HG02981 (cell line): ENCODE data around the gene RPS6KB1.
"Not testable (repeated sequence)": the region's sequence is repeated elsewhere in the genome, so short reads cannot be mapped to it uniquely, and the experiment has no call there.

Experiments
- ATAC-seq: cut with Tn5 transposase; IDR thresholded peaks from one replicate; pipeline ENCODE4 v1.9.1; 2021; ENCODE audit warnings: mild to moderate bottlenecking, moderate library complexity; ENCODE audit not compliant: unreplicated experiment

Gene RPS6KB1

GRCh38 chr17:59870482-59870881, 22.4 kb upstream of the RPS6KB1 start:
- no peak for ATAC-seq

- ATAC-seq = no peak
Measured at GRCh38 chr17:59872351-59872750, 20.6 kb upstream of the RPS6KB1 start.

GRCh38 chr17:59873414-59873813, 19.5 kb upstream of the RPS6KB1 start:
- not testable (repeated sequence) for ATAC-seq

GRCh38 chr17:59874376-59874775, 18.5 kb upstream of the RPS6KB1 start:
- ATAC-seq = no peak

- no peak for ATAC-seq
Measured at GRCh38 chr17:59876107-59876506, 16.8 kb upstream of the RPS6KB1 start.

- ATAC-seq = no peak
Measured at GRCh38 chr17:59877965-59878364, 15.0 kb upstream of the RPS6KB1 start.

- no peak for ATAC-seq
Measured at GRCh38 chr17:59878624-59879023, 14.3 kb upstream of the RPS6KB1 start.

GRCh38 chr17:59884861-59885260, 8.1 kb upstream of the RPS6KB1 start:
- no peak for ATAC-seq

GRCh38 chr17:59888145-59888750, 4.7 kb upstream of the RPS6KB1 start:
- no peak for ATAC-seq

- no peak for ATAC-seq
Measured at GRCh38 chr17:59890720-59891119, 2.2 kb upstream of the RPS6KB1 start.

- ATAC-seq = peak; percentile 34
Measured at GRCh38 chr17:59892251-59892923, 534 bp upstream of the RPS6KB1 start.

GRCh38 chr17:59893676-59894100, 767 bp downstream of the RPS6KB1 start:
- ATAC-seq = peak; percentile 15

- ATAC-seq = no peak
Measured at GRCh38 chr17:59897090-59897489, 4.2 kb downstream of the RPS6KB1 start.

- no peak for ATAC-seq
Measured at GRCh38 chr17:59899099-59899498, 6.2 kb downstream of the RPS6KB1 start.

GRCh38 chr17:59901604-59902003, 8.7 kb downstream of the RPS6KB1 start:
- no peak for ATAC-seq

GRCh38 chr17:59903455-59903854, 10.5 kb downstream of the RPS6KB1 start:
- no peak for ATAC-seq

- ATAC-seq = no peak
Measured at GRCh38 chr17:59907467-59907866, 14.5 kb downstream of the RPS6KB1 start.

- no peak for ATAC-seq
Measured at GRCh38 chr17:59914274-59914854, 21.4 kb downstream of the RPS6KB1 start.

GRCh38 chr17:59916446-59916845, 23.5 kb downstream of the RPS6KB1 start:
- no peak for ATAC-seq

GRCh38 chr17:59920637-59921036, 27.7 kb downstream of the RPS6KB1 start:
- not testable (repeated sequence) for ATAC-seq

GRCh38 chr17:59930121-59930520, 37.2 kb downstream of the RPS6KB1 start:
- ATAC-seq = not testable (repeated sequence)

- ATAC-seq = not testable (repeated sequence)
Measured at GRCh38 chr17:59930768-59931167, 37.8 kb downstream of the RPS6KB1 start.
